ENCODE data around the gene TACC2. TPM values are rescaled to one million over a fixed set of nuclear protein-coding genes. Genes with fewer than 3 reads are reported as not detected.

Gene TACC2
- total and polyA plus RNA-seq, 7 donors: 44.0 to 439 (median 313) TPM

- intact Hi-C loops (cut with DNase I): no loop called here
- TF ChIP-seq CTCF (IDR thresholded peaks at IDR 0.05): no peak
- H3K36me3 ChIP-seq (ENCODE audit: insufficient read depth in 1 of 2, low read depth in 1 of 2): peaks cover 0 to 20% of the 10 kb centered on the region in 2 donors
- H3K4me3 ChIP-seq: no peak overlapping the region
- DNase-seq (no peak), ATAC-seq (peak in 1 of 4 donors; percentile 46)
- H3K27me3 ChIP-seq (ENCODE audit: insufficient read depth in 3 of 3, low read length in 2 of 3): no peaks in the 10 kb centered on the region
- peaks cover 8% of the 10 kb centered on the region for H3K4me1 ChIP-seq
- H3K27ac ChIP-seq: no peak overlapping the region
- no peaks in the 10 kb centered on the region for H3K9me3 ChIP-seq
- WGBS, 3 donors: 73 to 82% (median 79%) methylated on average over 6 of the region's 6 CpGs
These were observed 287.7 kb downstream of the TACC2 start for GRCh38 chr10:122276611-122277208.

- H3K9me3 ChIP-seq: no peaks in the 10 kb centered on the region
These were observed 288.7 kb downstream of the TACC2 start for GRCh38 chr10:122277526-122278136.

GRCh38 chr10:122279725-122280141 is 290.8 kb downstream of the TACC2 start:
- H3K4me1 ChIP-seq: peaks cover 20% of the 10 kb centered on the region
- no peak overlapping the region for H3K4me3 ChIP-seq
- 14 to 22% (median 21%) methylated on average over 9 of the region's 9 CpGs for WGBS, 3 donors
- intact Hi-C loops (cut with DNase I): loop anchor here in 1 of 2 donors (1.0 kb wide), 2 partner anchors 156 to 286 kb away; no protein-coding TSS in a partner anchor
- peak; percentile 69 to 87 (median 80) for ATAC-seq
- peak in 1 of 2 donors; percentile 70 for DNase-seq
- no peaks in the 10 kb centered on the region for H3K9me3 ChIP-seq
- peak; percentile 77 for TF ChIP-seq CTCF (IDR thresholded peaks at IDR 0.05)
- H3K27me3 ChIP-seq (ENCODE audit: insufficient read depth in 3 of 3, low read length in 2 of 3): no peaks in the 10 kb centered on the region
- H3K27ac ChIP-seq: peak overlapping the region; percentile 62
- H3K36me3 ChIP-seq (ENCODE audit: insufficient read depth in 1 of 2, low read depth in 1 of 2): peaks cover 0 to 9% of the 10 kb centered on the region in 2 donors

More at GRCh38 chr10:122277526-122278136, 288.7 kb downstream of the TACC2 start:
- 49 to 74% (median 56%) methylated on average over 10 of the region's 10 CpGs for WGBS, 3 donors
- H3K27me3 ChIP-seq (ENCODE audit: insufficient read depth in 3 of 3, low read length in 2 of 3): no peaks in the 10 kb centered on the region
- TF ChIP-seq CTCF (IDR thresholded peaks at IDR 0.05): no peak
- DNase-seq: no peak
- intact Hi-C loops (cut with DNase I): no loop called here
- no peak overlapping the region for H3K4me3 ChIP-seq
- H3K4me1 ChIP-seq: peaks cover 16% of the 10 kb centered on the region
- H3K27ac ChIP-seq: peak overlapping the region; percentile 30
- peaks cover 0 to 14% of the 10 kb centered on the region in 2 donors for H3K36me3 ChIP-seq (ENCODE audit: insufficient read depth in 1 of 2, low read depth in 1 of 2)
- ATAC-seq: peak in 2 of 4 donors; percentile 18

- TF ChIP-seq CTCF (IDR thresholded peaks at IDR 0.05): no peak
- intact Hi-C loops (cut with DNase I): no loop called here
- Histone ChIP-seq H3K9me3 (no peaks in the 10 kb centered on the region), H3K4me1 (peaks cover 20% of the 10 kb centered on the region), H3K27me3 (ENCODE audit: insufficient read depth in 3 of 3, low read length in 2 of 3) (no peaks in the 10 kb centered on the region), H3K4me3 (no peak overlapping the region), H3K27ac (peak overlapping the region; percentile 62), H3K36me3 (ENCODE audit: insufficient read depth in 1 of 2, low read depth in 1 of 2) (peaks cover 0 to 5% of the 10 kb centered on the region in 2 donors)
- 72 to 74% (median 73%) methylated on average over 7 of the region's 7 CpGs for WGBS, 3 donors
- ATAC-seq (no peak), DNase-seq (no peak)
These were observed 291.2 kb downstream of the TACC2 start for GRCh38 chr10:122280156-122280555.

Data from psoas muscle (tissue), 8 donors.